Measurements from ENCODE around the gene MORN4.

- TF ChIP-seq POLR2AphosphoS5 (IDR thresholded peaks at IDR 0.05; ENCODE audit: low read depth, low read length) (no peak), FOXP2 (optimal IDR thresholded peaks at IDR 0.05; ENCODE audit: borderline replicate concordance, extremely low read depth, extremely low read length, insufficient read depth) (no peak), TAF1 (IDR thresholded peaks at IDR 0.05; ENCODE audit: borderline replicate concordance, insufficient read depth, low read length) (no peak), SIN3A (IDR thresholded peaks at IDR 0.05; ENCODE audit: borderline replicate concordance, insufficient read depth, low read length) (no peak)
These were observed 15.0 kb downstream of the MORN4 start for GRCh38 chr10:97618285-97618684.
